NCI-H460 (cell line): ENCODE measurements around the gene ACER3. TPM values are rescaled to one million over a fixed set of nuclear protein-coding genes. Genes with fewer than 3 reads are reported as not detected.
"Not testable (repeated sequence)": the region's sequence is repeated elsewhere in the genome, so short reads cannot be mapped to it uniquely, and the experiment has no call there.

Experiments
- DNase-seq: peaks from one replicate; pipeline ENCODE4 v3.0.0-alpha.2; 2016; ENCODE audit warnings: low read depth; ENCODE audit errors: extremely low read depth
- total RNA-seq: library from RNA; depleted of rRNA; stranded (reverse); fragments of >200 nt; shearing (Covaris generic); gene quantifications from 2 replicates; pipeline ENCODE4 v1.2.3, GENCODE V29; 2014

The ACER3 gene
- total RNA-seq, 1 experiment from 2014 or later: 14.6 TPM

DNA sequence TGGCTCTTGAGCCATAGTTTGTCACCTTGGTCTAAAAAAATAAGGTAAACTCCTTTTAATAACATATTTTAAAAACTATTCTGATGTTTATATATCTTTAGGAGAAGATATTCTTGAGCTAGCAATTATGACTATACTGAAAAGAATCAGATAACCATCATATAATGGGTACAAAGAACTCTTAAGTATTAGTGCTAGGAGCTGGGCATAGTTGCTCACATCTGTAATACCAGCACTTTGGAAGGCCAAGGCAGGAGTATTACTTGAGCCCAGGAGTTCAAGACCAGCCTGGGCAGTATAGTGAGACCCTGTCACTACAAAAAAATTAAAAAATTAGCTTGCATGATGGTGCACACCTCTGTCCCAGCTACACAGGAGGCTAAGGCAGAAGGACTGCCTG lies 119.5 kb downstream of the ACER3 start:
- no peak for DNase-seq

DNA sequence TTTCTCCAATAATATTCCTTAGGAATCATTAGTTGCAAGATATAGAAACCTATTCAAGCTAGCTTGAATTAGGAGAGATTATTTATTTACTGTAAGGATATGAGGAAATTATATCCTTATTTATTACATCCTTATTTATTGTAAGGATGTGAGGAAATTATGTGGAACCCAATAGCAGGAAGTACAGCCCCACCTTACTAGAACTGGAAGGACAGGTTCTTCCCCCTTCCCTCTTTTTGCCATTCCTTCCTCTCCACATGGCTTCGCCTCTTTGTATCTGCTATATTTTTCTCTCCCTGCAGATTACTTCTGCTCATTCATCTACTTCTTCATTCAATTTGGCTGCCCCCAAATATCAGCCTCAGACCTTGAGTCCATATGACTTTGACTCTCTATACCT lies 124.0 kb downstream of the ACER3 start:
- no peak for DNase-seq

DNA sequence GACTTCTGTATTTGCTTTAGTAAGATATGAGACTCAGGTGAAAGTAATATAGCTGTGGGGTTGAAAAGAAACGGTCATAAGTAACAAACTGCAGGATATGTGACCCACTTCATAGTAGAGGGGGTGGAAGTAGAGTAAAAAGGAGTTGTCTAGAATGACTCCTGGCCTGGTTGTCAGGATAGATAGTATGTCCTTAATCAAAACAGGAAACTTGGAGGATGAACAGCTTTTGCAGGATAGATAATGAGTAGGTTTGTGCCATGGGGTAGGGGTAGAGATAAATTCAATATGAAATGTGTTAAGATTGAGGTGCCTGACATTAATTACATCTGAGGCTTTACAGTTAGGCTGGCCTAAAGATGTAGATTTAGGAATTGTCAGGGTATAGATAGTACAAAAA lies 126.5 kb downstream of the ACER3 start:
- DNase-seq: no peak

GRCh38 chr11:76990628-76991027 lies 129.9 kb downstream of the ACER3 start:
- DNase-seq: no peak

DNA sequence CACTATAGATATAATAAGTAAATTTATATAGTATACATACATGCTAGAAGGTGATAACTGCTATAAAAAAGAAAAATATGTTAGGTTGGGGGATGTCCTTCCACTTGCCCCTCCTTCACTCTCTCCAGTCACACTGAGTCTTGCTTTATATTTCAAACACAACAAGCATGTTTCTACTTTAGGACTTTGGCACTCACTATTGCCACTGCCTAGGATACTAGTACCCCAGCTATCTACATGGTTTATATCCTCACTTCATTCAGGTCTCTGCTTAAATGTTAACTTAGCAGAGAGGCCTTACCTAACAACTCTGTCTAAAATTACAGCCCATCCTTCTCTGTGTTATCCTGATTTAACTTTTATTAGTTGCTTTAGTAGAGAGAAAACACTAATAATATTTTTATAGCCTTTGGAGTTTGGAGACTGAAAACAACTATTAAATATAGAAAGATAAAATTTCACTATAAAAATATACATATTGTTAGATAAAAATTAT lies 134.4 kb downstream of the ACER3 start:
- DNase-seq: no peak

DNA sequence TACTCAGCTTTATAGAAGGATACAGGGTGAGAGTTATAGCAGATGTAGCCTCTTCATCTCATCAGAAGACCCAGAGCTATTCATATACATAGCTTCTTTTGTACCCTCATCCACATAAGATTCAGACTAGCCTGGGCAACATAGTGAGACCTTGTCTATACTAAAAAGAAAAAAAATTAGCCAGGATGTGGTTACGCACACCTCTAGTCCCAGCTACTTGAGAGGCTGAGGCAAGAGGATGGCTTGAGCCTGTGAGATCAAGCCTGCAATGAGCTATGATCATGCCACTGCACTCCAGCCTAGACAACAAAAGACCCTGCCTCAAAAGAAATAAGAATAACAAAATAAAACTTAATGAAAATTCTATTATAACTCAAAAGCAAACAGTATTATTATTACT lies 136.8 kb downstream of the ACER3 start:
- DNase-seq: no peak

GRCh38 chr11:76999597-76999996 lies 138.9 kb downstream of the ACER3 start:
- DNase-seq: no peak

GRCh38 chr11:77001613-77002012 lies 140.9 kb downstream of the ACER3 start:
- no peak for DNase-seq

- DNase-seq: no peak
These were observed 142.1 kb downstream of the ACER3 start for GRCh38 chr11:77002776-77003175.

GRCh38 chr11:77003963-77004362 lies 143.2 kb downstream of the ACER3 start:
- no peak for DNase-seq

DNA sequence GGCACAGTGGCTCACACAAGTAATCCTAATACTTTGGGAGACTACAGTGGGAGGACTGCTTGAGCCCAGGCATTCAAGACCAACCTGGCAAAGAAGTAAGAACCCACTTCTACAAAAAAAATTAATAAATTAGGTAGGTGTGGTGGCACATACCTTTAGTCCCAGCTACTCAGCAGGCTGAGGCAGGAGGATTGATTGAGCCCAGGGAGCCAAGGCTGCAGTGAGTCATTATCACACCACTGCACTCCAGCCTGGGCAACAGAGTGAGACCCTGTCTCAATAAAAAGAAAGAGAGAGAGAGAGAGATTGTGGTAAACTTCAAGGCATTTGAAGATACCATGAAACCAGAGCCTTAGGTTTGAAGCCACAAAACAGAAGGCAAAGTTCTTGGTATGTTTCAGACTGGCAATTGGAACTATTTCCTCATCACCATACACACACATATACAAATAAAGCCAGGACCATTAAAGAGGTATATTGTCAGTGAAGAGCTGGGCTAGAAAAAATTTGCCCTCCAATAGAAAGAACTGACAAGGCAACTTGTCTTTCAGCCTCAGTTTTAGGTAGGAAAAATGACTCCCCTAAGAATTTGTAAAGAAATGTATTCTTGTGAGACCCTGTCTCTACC lies 148.9 kb downstream of the ACER3 start:
- no peak for DNase-seq

DNA sequence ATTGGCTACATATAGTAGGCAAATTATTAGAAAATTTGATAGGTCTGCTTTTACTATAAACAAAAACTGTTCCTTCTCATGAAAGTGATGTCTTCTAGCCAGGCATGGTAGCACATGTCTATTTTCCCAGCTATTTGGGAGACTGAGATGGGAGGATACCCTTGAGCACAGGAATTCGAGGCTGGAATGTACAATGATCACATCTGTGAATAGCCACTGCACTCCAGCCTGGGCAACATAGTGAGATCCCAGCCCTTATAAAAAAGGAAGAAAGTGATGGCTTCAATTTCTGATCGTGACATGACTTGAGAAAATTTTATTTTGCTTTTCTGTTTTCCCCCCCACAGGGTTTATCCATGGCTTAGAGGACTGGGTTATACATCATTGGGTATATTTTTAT lies 154.0 kb downstream of the ACER3 start:
- DNase-seq: no peak

DNA sequence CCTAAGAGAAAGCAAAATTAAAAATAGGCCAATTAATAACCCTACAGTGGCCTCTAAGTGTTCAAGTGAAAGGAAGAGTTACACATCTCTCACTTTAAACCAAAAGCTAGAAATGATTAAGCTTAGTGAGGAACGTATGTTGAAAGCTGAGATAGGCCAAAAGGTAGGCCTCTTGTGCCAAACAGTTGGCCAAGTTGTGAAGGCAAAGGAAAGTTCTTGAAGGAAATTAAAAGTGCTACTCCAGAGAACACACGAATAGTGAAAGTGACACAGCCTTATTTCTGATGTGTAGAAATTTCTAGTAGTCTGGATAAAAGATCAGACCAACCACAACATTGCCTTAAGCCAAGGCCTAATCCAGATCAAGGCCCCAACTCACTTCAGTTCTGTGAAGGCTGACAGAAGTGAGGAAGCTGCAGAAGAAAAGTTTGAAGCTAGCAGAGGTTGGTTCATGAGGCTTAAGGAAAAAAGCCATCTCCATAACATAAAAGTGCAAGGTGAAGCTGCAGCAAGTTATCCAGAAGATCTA lies 157.7 kb downstream of the ACER3 start:
- not testable (repeated sequence) for DNase-seq

GRCh38 chr11:77019976-77020595 lies 159.4 kb downstream of the ACER3 start:
- DNase-seq: peak; percentile 30

- DNase-seq: no peak
These were observed 160.0 kb downstream of the ACER3 start for GRCh38 chr11:77020734-77021133.

- no peak for DNase-seq
These were observed 164.0 kb downstream of the ACER3 start for GRCh38 chr11:77024745-77025144.

DNA sequence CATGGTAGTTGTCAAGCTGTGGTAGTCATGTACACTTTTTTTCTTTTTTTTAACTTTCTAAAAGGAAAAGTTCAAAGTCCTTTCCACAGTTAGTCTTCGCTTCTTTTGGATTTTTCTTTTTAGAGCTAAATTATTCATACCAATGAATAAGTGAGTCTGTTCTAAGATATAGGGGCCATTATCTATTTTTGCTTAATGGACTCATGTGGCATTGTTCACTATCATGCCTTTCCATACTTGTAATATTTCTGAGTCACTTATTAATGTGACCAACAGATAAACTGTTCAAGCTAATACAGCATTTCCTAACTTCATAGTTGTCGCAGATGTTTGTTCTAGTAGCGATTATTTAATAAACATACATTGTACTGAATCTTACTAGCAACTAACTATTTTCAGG lies 165.5 kb downstream of the ACER3 start:
- DNase-seq: no peak

DNA sequence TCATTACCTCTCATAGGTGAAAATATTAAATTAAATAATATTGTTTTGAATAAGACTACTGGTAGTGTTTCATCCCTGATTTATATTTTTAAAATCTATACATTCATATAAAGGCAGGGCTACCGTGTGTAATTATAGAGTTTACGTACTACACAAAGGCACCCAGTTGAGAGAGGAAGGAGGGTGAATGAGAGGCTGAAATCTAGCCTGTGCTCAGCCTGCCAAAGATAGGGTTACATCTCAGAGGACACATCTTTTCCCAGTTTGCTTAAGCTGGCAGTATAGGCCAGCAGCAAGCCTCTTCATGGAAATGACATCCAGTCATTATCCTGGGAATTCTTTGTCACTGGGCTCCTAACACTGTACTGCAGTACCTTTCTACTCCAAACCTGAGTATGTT lies 166.0 kb downstream of the ACER3 start:
- no peak for DNase-seq

DNA sequence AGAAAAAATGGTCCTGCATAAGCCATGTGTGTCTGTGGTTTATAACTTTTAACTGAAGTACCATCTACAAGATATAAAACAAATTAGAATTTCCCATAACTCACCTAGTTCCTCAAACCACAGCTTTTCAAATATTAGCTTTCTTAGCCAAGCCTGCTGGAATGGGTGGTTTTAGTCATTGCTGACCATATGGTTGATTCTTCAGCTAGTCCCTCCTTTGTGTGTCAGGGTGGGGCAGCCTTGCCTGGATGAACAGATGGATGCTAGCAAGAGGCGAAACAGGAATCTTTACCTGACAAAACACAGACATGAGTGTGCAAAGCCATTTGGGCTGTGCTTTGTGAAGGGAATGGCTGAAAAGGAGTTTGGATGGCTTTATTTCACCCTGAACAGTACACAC lies 166.6 kb downstream of the ACER3 start:
- DNase-seq: no peak

DNA sequence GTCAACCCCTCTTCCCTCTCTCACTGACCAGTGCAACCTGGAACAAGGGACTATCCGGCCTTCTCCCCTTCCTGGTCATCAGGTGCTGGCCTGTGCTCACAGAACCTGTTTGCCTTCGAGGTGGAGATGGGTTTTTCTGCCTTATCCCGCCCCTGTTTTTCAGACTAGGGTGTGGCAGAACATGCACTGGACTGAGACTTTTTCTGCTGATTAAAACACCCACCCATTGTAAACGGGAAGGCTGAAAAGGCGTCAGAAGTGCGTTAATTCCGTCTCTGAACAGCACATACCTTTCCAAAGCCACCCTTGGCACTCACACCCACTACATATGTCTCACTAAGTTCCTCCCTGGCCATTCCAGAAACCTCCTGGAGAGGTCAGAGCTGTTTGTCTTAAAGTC lies 169.1 kb downstream of the ACER3 start:
- DNase-seq: no peak

GRCh38 chr11:77030834-77031414 lies 170.2 kb downstream of the ACER3 start:
- no peak for DNase-seq

GRCh38 chr11:77031599-77031998 lies 170.9 kb downstream of the ACER3 start:
- DNase-seq: no peak
